Endothelial cell of umbilical vein (primary cell): Measurements from ENCODE around the gene MYO1A. TPM values are rescaled to one million over a fixed set of nuclear protein-coding genes. Genes with fewer than 3 reads are reported as not detected.

Source experiments
- BruUV-seq: library from RNA; stranded (reverse); fragments of 400-500 nt; replicated peaks from 2 replicates; lab custom pipeline; 2021; lab: Mats Ljungman, UMichigan
- CTCF ChIA-PET: fragments of 300-600, 350-600 bp; sonication (Branson Sonifier 250); formaldehyde crosslinking; loops from one replicate; lab custom pipeline; 2021; ENCODE audit warnings: antibody characterized with exemption, inconsistent platforms; lab: Charles Lee
- POLR2A ChIA-PET: fragments of 300-600, 350-600 bp; sonication (Branson Sonifier 250); formaldehyde crosslinking; loops from one replicate; lab custom pipeline; 2021; ENCODE audit warnings: antibody characterized with exemption, inconsistent platforms; lab: Charles Lee
- DNase-seq: peaks from one replicate; pipeline ENCODE4 v3.0.0-alpha.2; 2011; ENCODE audit warnings: low read depth, low spot score
- FAIRE-seq: peaks from 2 replicates; lab custom pipeline; 2011; peaks lifted over from hg19 to GRCh38; lab: Jason Lieb, UNC
- H2AFZ ChIP-seq: 2 replicates; pipeline ENCODE4 v1.6.0; 2012; ENCODE audit warnings: low read depth, low read length, control low read depth, inconsistent platforms
- H3K27ac ChIP-seq: 2 replicates; pipeline ENCODE4 v1.5.1; 2011; ENCODE audit warnings: low read depth, mild to moderate bottlenecking, control low read depth, low read length, moderate library complexity; ENCODE audit not compliant: insufficient read depth
- H3K27me3 ChIP-seq, 2 experiments: 2 replicates each; pipeline versions ENCODE4 v1.6.0 to v1.6.1; 2011; ENCODE audit warnings: low read length in 2 of 2, mixed read lengths in 1 of 2; ENCODE audit not compliant: control insufficient read depth in 2 of 2, insufficient read depth in 2 of 2
- H3K36me3 ChIP-seq, 2 experiments: 2 replicates in 1 of 2; 3 replicates in 1 of 2; pipeline ENCODE4 v1.5.1; 2011; ENCODE audit warnings: low read length in 2 of 2, mild to moderate bottlenecking in 1 of 2, moderate library complexity in 1 of 2; ENCODE audit not compliant: control insufficient read depth in 2 of 2, insufficient read depth in 2 of 2; ENCODE audit errors: extremely low read depth in 1 of 2
- H3K4me1 ChIP-seq: 3 replicates; pipeline ENCODE4 v1.5.1; 2011; ENCODE audit warnings: mild to moderate bottlenecking, low read length; ENCODE audit not compliant: control insufficient read depth, insufficient read depth; ENCODE audit errors: extremely low read depth
- H3K4me2 ChIP-seq: 2 replicates; pipeline ENCODE4 v1.6.1; 2011; ENCODE audit warnings: low read length, control low read depth, mixed read lengths; ENCODE audit not compliant: insufficient read depth
- H3K4me3 ChIP-seq, 3 experiments: fragments of 200-600 bp in 1 of 3; sonication (generic), shearing (Covaris generic) in 1 of 3; replicated peaks in 1 of 3; 2 replicates each; pipeline ENCODE4 v1.5.1; 2011 to 2016; ENCODE audit warnings: control low read depth in 3 of 3, low read length in 3 of 3, mild to moderate bottlenecking in 2 of 3, inconsistent platforms in 1 of 3, low read depth in 1 of 3, moderate library complexity in 1 of 3; ENCODE audit not compliant: insufficient read depth in 1 of 3
- H3K79me2 ChIP-seq: 2 replicates; pipeline ENCODE4 v1.6.0; 2012; ENCODE audit warnings: low read length, inconsistent platforms; ENCODE audit not compliant: control insufficient read depth, insufficient read depth
- H3K9ac ChIP-seq: replicated peaks from 2 replicates; pipeline ENCODE3; 2011; ENCODE audit warnings: low read length, control low read depth; ENCODE audit not compliant: insufficient read depth; ENCODE audit errors: extremely low read depth
- H3K9me1 ChIP-seq: replicated peaks from 3 replicates; pipeline ENCODE4 v1.6.0; 2011; ENCODE audit warnings: mild to moderate bottlenecking, low read length; ENCODE audit not compliant: control insufficient read depth, insufficient read depth; ENCODE audit errors: extremely low read depth
- H3K9me3 ChIP-seq: replicated peaks from 2 replicates; pipeline ENCODE4 v1.5.1; 2012; ENCODE audit warnings: low read length, inconsistent platforms; ENCODE audit not compliant: control insufficient read depth, insufficient read depth
- H4K20me1 ChIP-seq: replicated peaks from 2 replicates; pipeline ENCODE3; 2011; ENCODE audit warnings: mild to moderate bottlenecking, low read length; ENCODE audit not compliant: control insufficient read depth, insufficient read depth; ENCODE audit errors: extremely low read depth
- FOS ChIP-seq: IDR thresholded peaks from 2 replicates; pipeline ENCODE4 v1.6.1; 2011; ENCODE audit warnings: mild to moderate bottlenecking, low read length, moderate library complexity, borderline replicate concordance; ENCODE audit not compliant: insufficient read depth
- GATA2 ChIP-seq: IDR thresholded peaks from 2 replicates; pipeline ENCODE4 v1.7.0; 2011; ENCODE audit warnings: low read depth, mild to moderate bottlenecking, moderate library complexity, mixed read lengths, low read length; ENCODE audit not compliant: insufficient read length, insufficient read depth
- MYC ChIP-seq: IDR thresholded peaks from one replicate; pipeline ENCODE4 v1.6.1; 2011; ENCODE audit warnings: mild to moderate bottlenecking, low read depth, low read length
- POLR2A ChIP-seq: IDR thresholded peaks from 2 replicates; pipeline ENCODE4 v1.6.1; 2012; ENCODE audit warnings: low read depth, mild to moderate bottlenecking, control low read depth, low read length
- POLR2AphosphoS5 ChIP-seq: IDR thresholded peaks from 2 replicates; pipeline ENCODE4 v1.6.1; 2012; ENCODE audit warnings: low read depth, mild to moderate bottlenecking, control low read depth, low read length, moderate library complexity; ENCODE audit not compliant: insufficient read depth
- dilution Hi-C: fragments of 300-500 bp; cut with MboI; formaldehyde crosslinking; loops from one replicate; pipeline ENCODE4 v1.15.0; 2019; ENCODE audit warnings: low sequenced_read_pairs; ENCODE audit not compliant: extremely low pct_ligation_motif_present
- intact Hi-C: fragments of 100-400 bp; cut with micrococcal nuclease; formaldehyde crosslinking; loops from one replicate; pipeline ENCODE4 v1.10.0; 2022
- polyA plus RNA-seq, 4 experiments: library from polyadenylated mRNA; depleted of rRNA in 3 of 4; stranded (reverse) in 3 of 4; unstranded in 1 of 4; fragments of >200 nt; gene quantifications; 2 replicates each; pipeline versions ENCODE4 v1.2.1 to v1.2.3, GENCODE V29; 2011 to 2012; ENCODE audit warnings: missing spikeins in 1 of 4
- total RNA-seq: library from RNA; stranded (reverse); gene quantifications from 2 replicates; pipeline ENCODE4 v1.2.3, GENCODE V29; 2021
- TF ChIP-seq, protein P1 (sequence below), 2 donors: IDR thresholded peaks; 1 replicate in 1 of 2; 2 replicates in 1 of 2; pipeline ENCODE4 v1.5.1; 2011; ENCODE audit warnings: low read length in 2 of 2, mild to moderate bottlenecking in 2 of 2, moderate library complexity in 2 of 2, control low read depth in 1 of 2, inconsistent platforms in 1 of 2, low read depth in 1 of 2; ENCODE audit not compliant: insufficient read depth in 1 of 2; ENCODE audit errors: extremely low read depth in 1 of 2

MYO1A gene
- total and polyA plus RNA-seq, 2 donors (not counting 3 experiments of a cell fraction or from before 2014, with no cell fraction given): not detected

DNA sequence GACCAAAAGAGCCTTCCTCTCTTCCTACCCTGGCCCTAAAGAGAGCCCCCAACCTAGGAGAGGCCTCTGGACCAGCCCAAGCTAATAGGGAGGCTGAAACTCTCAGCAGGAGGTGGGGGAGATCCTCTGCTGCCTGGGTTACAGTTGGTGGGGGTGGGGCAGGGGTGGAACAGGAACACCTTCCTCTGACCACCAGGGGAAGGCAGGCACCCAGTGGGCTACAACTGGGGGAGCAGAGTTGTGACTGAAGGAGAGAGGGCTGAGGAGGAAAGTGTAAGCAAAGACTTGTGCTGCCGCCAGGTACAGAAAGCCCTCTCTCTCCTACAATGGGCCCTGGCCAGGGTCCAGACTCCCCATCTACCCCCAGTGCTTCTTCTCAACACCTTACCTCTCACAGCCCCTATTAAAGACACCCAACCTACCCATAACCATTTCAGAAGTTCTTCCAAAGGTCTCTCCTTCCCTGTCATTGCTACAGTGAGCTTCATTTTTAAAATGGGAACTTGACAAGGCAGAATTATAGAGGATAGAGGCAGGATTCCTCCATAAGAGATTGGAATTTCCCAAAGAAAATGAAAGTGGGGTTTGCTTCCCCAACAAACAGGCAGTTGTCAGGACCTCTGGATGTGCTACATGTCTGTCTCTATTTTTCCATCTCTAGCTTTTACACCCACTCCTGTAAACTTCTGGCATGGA, 1.4 kb downstream of the MYO1A start:
- Histone ChIP-seq H4K20me1 (no peaks in the 10 kb centered on the region), H3K4me1 (no peaks in the 10 kb centered on the region), H3K9me3 (no peaks in the 10 kb centered on the region), H3K4me3 (no peak overlapping the region), H3K36me3 (no peaks in the 10 kb centered on the region), H3K27ac (no peak overlapping the region), H3K4me2 (no peak overlapping the region), H2AFZ (no peak overlapping the region), H3K27me3 (peaks cover 5 to 9% of the 10 kb centered on the region in 2 experiments), H3K9ac (no peak overlapping the region), H3K79me2 (no peaks in the 10 kb centered on the region), H3K9me1 (no peaks in the 10 kb centered on the region)
- FAIRE-seq: no peak
- DNase-seq: no peak
- dilution Hi-C loops (no loop called here), intact Hi-C loops (no loop called here)
- no peak for TF ChIP-seq MYC
- TF ChIP-seq FOS: no peak
- TF ChIP-seq, protein P1, sequence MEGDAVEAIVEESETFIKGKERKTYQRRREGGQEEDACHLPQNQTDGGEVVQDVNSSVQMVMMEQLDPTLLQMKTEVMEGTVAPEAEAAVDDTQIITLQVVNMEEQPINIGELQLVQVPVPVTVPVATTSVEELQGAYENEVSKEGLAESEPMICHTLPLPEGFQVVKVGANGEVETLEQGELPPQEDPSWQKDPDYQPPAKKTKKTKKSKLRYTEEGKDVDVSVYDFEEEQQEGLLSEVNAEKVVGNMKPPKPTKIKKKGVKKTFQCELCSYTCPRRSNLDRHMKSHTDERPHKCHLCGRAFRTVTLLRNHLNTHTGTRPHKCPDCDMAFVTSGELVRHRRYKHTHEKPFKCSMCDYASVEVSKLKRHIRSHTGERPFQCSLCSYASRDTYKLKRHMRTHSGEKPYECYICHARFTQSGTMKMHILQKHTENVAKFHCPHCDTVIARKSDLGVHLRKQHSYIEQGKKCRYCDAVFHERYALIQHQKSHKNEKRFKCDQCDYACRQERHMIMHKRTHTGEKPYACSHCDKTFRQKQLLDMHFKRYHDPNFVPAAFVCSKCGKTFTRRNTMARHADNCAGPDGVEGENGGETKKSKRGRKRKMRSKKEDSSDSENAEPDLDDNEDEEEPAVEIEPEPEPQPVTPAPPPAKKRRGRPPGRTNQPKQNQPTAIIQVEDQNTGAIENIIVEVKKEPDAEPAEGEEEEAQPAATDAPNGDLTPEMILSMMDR (IDR thresholded peaks at IDR 0.05; ENCODE audit: extremely low read depth in 1 of 2, insufficient read depth in 1 of 2, low read depth in 1 of 2, low read length in 2 of 2): no peak
- no peak for TF ChIP-seq GATA2
- TF ChIP-seq POLR2AphosphoS5: no peak
- TF ChIP-seq POLR2A: no peak
- ChIA-PET CTCF (interaction anchor here (1.0 kb wide), 1 partner anchor 14 kb away, joined by 3 read pairs; no protein-coding TSS in a partner anchor), POLR2A (no interaction called here)
- BruUV-seq: no TSS peak
